GM12891 (cell line): ENCODE data around the gene MAP1S.

Source experiments
- PAX5 ChIP-seq: IDR thresholded peaks from 2 replicates; pipeline ENCODE4 v1.6.1; 2011; ENCODE audit warnings: low read length, moderate library complexity, mild to moderate bottlenecking; ENCODE audit not compliant: insufficient read depth, severe bottlenecking
- POLR2A ChIP-seq: IDR thresholded peaks from 2 replicates; pipeline ENCODE4 v1.6.1; 2011; ENCODE audit warnings: low read depth, low read length, control low read depth
- POLR2AphosphoS5 ChIP-seq: IDR thresholded peaks from 2 replicates; pipeline ENCODE4 v1.6.1; 2011; ENCODE audit warnings: low read depth, low read length, control low read depth
- POU2F2 ChIP-seq: IDR thresholded peaks from 2 replicates; pipeline ENCODE4 v1.6.1; 2011; ENCODE audit warnings: low read depth, mild to moderate bottlenecking, control low read depth, low read length, moderate library complexity
- SPI1 ChIP-seq: IDR thresholded peaks from 2 replicates; pipeline ENCODE4 v1.6.1; 2011; ENCODE audit warnings: low read depth, low read length, control low read depth
- TAF1 ChIP-seq: IDR thresholded peaks from 2 replicates; pipeline ENCODE4 v1.6.1; 2011; ENCODE audit warnings: low read depth, low read length, control low read depth

- no peak for TF ChIP-seq POLR2AphosphoS5
- no peak for TF ChIP-seq TAF1
- no peak for TF ChIP-seq POLR2A
- no peak for TF ChIP-seq SPI1
- no peak for TF ChIP-seq PAX5
- TF ChIP-seq POU2F2 = no peak
These were observed 32.7 kb upstream of the MAP1S start for GRCh38 chr19:17686592-17687024.
